HEK293T (cell line): ENCODE measurements around the gene ZNF593OS.

ENCODE experiments used
- CTCF ChIA-PET: fragments of 350-600 bp; formaldehyde crosslinking; extraction: SDS; loops from one replicate; lab custom pipeline; 2021; ENCODE audit warnings: antibody characterized with exemption, inconsistent platforms; lab: Yijun Ruan, JAX
- POLR2A ChIA-PET: fragments of 350-600 bp; formaldehyde crosslinking; extraction: SDS; loops from one replicate; lab custom pipeline; 2020; ENCODE audit warnings: antibody characterized with exemption, inconsistent platforms; lab: Yijun Ruan, JAX
- DNase-seq: peaks from one replicate; pipeline ENCODE4 v3.0.0; 2012; ENCODE audit warnings: mixed read lengths; ENCODE audit errors: extremely low spot score
- ARNT ChIP-seq: fragments of 450-650 bp; IDR thresholded peaks from 2 replicates; pipeline ENCODE4 v1.6.1; 2017; ENCODE audit warnings: mild to moderate bottlenecking
- BHLHE40 ChIP-seq: fragments of 450-650 bp; IDR thresholded peaks from 2 replicates; pipeline ENCODE4 v1.6.1; 2016; ENCODE audit warnings: mild to moderate bottlenecking, moderate library complexity, borderline replicate concordance
- CTBP1 ChIP-seq: fragments of 450-650 bp; IDR thresholded peaks from 2 replicates; pipeline ENCODE4 v1.6.1; 2016; ENCODE audit warnings: borderline replicate concordance
- ELF4 ChIP-seq: fragments of 450-650 bp; IDR thresholded peaks from 2 replicates; pipeline ENCODE4 v1.6.1; 2017; ENCODE audit warnings: antibody characterized with exemption
- FOXA1 ChIP-seq: fragments of 450-650 bp; IDR thresholded peaks from 2 replicates; pipeline ENCODE4 v1.6.1; 2016; ENCODE audit warnings: mild to moderate bottlenecking
- FOXK2 ChIP-seq: fragments of 450-650 bp; IDR thresholded peaks from 2 replicates; pipeline ENCODE4 v1.6.1; 2016; ENCODE audit warnings: mild to moderate bottlenecking
- FOXM1 ChIP-seq: fragments of 450-650 bp; IDR thresholded peaks from 2 replicates; pipeline ENCODE4 v1.6.1; 2017; ENCODE audit warnings: mild to moderate bottlenecking, borderline replicate concordance
- HDGF ChIP-seq: fragments of 450-650 bp; IDR thresholded peaks from 2 replicates; pipeline ENCODE4 v1.6.1; 2017; ENCODE audit warnings: antibody characterized with exemption, borderline replicate concordance
- L3MBTL2 ChIP-seq: fragments of 450-650 bp; conservative IDR thresholded peaks from 2 replicates; pipeline ENCODE4 v1.6.1; 2016; ENCODE audit warnings: mild to moderate bottlenecking
- LEF1 ChIP-seq: fragments of 450-650 bp; IDR thresholded peaks from 2 replicates; pipeline ENCODE4 v1.6.1; 2017; ENCODE audit warnings: mild to moderate bottlenecking, borderline replicate concordance
- NFRKB ChIP-seq: fragments of 450-650 bp; IDR thresholded peaks from 2 replicates; pipeline ENCODE4 v1.6.1; 2016; ENCODE audit warnings: mild to moderate bottlenecking, moderate library complexity
- PKNOX1 ChIP-seq: fragments of 450-650 bp; IDR thresholded peaks from 2 replicates; pipeline ENCODE4 v1.6.1; 2016
- SP1 ChIP-seq: fragments of 450-650 bp; IDR thresholded peaks from 2 replicates; pipeline ENCODE4 v1.6.1; 2017
- SUZ12 ChIP-seq: fragments of 450-650 bp; IDR thresholded peaks from 2 replicates; pipeline ENCODE4 v1.6.1; 2016; ENCODE audit warnings: mild to moderate bottlenecking
- TARDBP ChIP-seq: fragments of 450-650 bp; IDR thresholded peaks from 2 replicates; pipeline ENCODE4 v1.6.1; 2016
- ZNF384 ChIP-seq: fragments of 450-650 bp; IDR thresholded peaks from 2 replicates; pipeline ENCODE4 v1.6.1; 2016

The ZNF593OS gene

GRCh38 chr1:26171084-26172072, at the start of gene ZNF593OS:
ZNF593OS (minus strand) TSS chr1:26171832; CDS start chr1:26171661, 171 bp downstream.
- TF ChIP-seq CTBP1 (no peak), ARNT (no peak), NFRKB (no peak), FOXM1 (no peak), ZNF384 (no peak), HDGF (no peak), SP1 (no peak), TARDBP (no peak), BHLHE40 (no peak), FOXA1 (no peak)
- ChIA-PET POLR2A (interaction anchor here (1.1 to 2.0 kb wide), 3 partner anchors 16 to 60 kb away, joined by 3 to 6 read pairs (median 4); no protein-coding TSS in a partner anchor), CTCF (no interaction called here)
- DNase-seq, result no peak

GRCh38 chr1:26221094-26221493, 49.5 kb upstream of the ZNF593OS start:
- TF ChIP-seq FOXA1, result no peak
- TF ChIP-seq FOXK2, result no peak
- TF ChIP-seq ARNT, result no peak
- no peak for TF ChIP-seq LEF1
- no peak for TF ChIP-seq SP1
- TF ChIP-seq TARDBP, result no peak
- TF ChIP-seq PKNOX1, result no peak
- no peak for TF ChIP-seq CTBP1
- TF ChIP-seq HDGF, result no peak
- no peak for TF ChIP-seq SUZ12
- TF ChIP-seq ELF4, result no peak
- no peak for TF ChIP-seq L3MBTL2
- no peak for TF ChIP-seq FOXM1
- TF ChIP-seq BHLHE40, result no peak
- TF ChIP-seq ZNF384, result no peak
- TF ChIP-seq NFRKB, result no peak
- ChIA-PET CTCF (interaction anchor here (2.7 kb wide), 1 partner anchor 13 kb away, joined by 15 read pairs; the partner anchor contains the start of gene CEP85), POLR2A (interaction anchor here (0.9 to 1.8 kb wide), 2 partner anchors 13 to 14 kb away, joined by 3 to 6 read pairs; partner anchors contain the start of gene CEP85)
- no peak for DNase-seq

GRCh38 chr1:26220199-26220912, 48.7 kb upstream of the ZNF593OS start:
- ChIA-PET POLR2A (interaction anchor here (0.9 to 1.8 kb wide), 2 partner anchors 13 to 15 kb away, joined by 3 to 6 read pairs; partner anchors contain the start of gene CEP85), CTCF (interaction anchor here (1.1 to 2.7 kb wide), 2 partner anchors 14 to 184 kb away, joined by 3 to 15 read pairs; partner anchors contain the start of gene CEP85)
- TF ChIP-seq L3MBTL2, result no peak
- TF ChIP-seq TARDBP, result no peak
- no peak for TF ChIP-seq PKNOX1
- no peak for DNase-seq

- ChIA-PET CTCF (interaction anchor here (2.7 kb wide), 1 partner anchor 15 kb away, joined by 15 read pairs; the partner anchor contains the start of gene CEP85), POLR2A (no interaction called here)
- DNase-seq, result no peak
- TF ChIP-seq SUZ12 (no peak), NFRKB (no peak), HDGF (no peak), BHLHE40 (no peak), ZNF384 (no peak), ARNT (no peak), CTBP1 (no peak), L3MBTL2 (no peak), FOXM1 (no peak), ELF4 (no peak), TARDBP (no peak), LEF1 (no peak), FOXA1 (no peak), FOXK2 (no peak), PKNOX1 (no peak), SP1 (no peak)
Observed at GRCh38 chr1:26218906-26219494, 47.4 kb upstream of the ZNF593OS start.

GRCh38 chr1:26215246-26215645, 43.6 kb upstream of the ZNF593OS start:
- ChIA-PET POLR2A (no interaction called here), CTCF (interaction anchor here (0.7 kb wide), 1 partner anchor 227 kb away, joined by 3 read pairs; no protein-coding TSS in a partner anchor)
- DNase-seq, result no peak
- TF ChIP-seq LEF1 (no peak), SP1 (no peak), L3MBTL2 (no peak), ARNT (no peak), ELF4 (no peak), TARDBP (no peak), FOXM1 (no peak), NFRKB (no peak), CTBP1 (no peak), FOXK2 (no peak), PKNOX1 (no peak), HDGF (no peak), FOXA1 (no peak), SUZ12 (no peak), BHLHE40 (no peak)
